ENCODE measurements around the gene EFHC1. TPM values are rescaled to one million over a fixed set of nuclear protein-coding genes. Genes with fewer than 3 reads are reported as not detected.

The EFHC1 gene
- total RNA-seq, 1 experiment from 2014 or later = 26.9 TPM

DNA sequence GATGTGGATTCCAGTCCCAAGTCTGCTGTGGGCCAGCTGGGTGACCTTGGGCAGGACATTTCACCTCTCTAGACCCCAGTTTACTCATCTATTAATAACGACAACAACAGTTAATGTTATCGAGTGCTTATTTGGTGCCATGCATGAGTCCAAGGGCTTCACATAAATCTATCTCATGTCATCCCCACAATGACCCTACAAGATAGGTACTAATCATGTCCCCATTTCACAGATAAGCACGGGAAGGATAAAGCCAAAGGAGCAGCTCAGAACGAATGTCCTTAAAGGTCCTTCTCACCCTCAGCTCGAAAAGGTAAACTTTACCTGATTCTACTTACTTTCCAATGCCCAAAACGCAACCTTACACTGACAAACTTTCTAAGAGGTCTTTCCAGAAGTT lies 121.0 kb downstream of the EFHC1 start:
- TF ChIP-seq, protein P1, sequence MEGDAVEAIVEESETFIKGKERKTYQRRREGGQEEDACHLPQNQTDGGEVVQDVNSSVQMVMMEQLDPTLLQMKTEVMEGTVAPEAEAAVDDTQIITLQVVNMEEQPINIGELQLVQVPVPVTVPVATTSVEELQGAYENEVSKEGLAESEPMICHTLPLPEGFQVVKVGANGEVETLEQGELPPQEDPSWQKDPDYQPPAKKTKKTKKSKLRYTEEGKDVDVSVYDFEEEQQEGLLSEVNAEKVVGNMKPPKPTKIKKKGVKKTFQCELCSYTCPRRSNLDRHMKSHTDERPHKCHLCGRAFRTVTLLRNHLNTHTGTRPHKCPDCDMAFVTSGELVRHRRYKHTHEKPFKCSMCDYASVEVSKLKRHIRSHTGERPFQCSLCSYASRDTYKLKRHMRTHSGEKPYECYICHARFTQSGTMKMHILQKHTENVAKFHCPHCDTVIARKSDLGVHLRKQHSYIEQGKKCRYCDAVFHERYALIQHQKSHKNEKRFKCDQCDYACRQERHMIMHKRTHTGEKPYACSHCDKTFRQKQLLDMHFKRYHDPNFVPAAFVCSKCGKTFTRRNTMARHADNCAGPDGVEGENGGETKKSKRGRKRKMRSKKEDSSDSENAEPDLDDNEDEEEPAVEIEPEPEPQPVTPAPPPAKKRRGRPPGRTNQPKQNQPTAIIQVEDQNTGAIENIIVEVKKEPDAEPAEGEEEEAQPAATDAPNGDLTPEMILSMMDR (IDR thresholded peaks at IDR 0.05; ENCODE audit: unreplicated experiment) = no peak
- ChIA-PET POLR2A (no interaction called here), CTCF (interaction anchor here (0.6 to 0.7 kb wide), 2 partner anchors 23 to 758 kb away, joined by 3 to 6 read pairs; no protein-coding TSS in a partner anchor)
- H3K4me3 Mint-ChIP-seq (ENCODE audit: unreplicated experiment) = no peak overlapping the region
- no TSS peak for BruUV-seq (replicated peaks)
- intact Hi-C loops (cut with micrococcal nuclease) = no loop called here
- peaks cover 64% of the 10 kb centered on the region for H3K4me1 Mint-ChIP-seq (ENCODE audit: insufficient read depth, unreplicated experiment)
- no peak overlapping the region for H3K27ac Mint-ChIP-seq (ENCODE audit: low read depth, unreplicated experiment)
- H3K9me3 Mint-ChIP-seq (ENCODE audit: unreplicated experiment) = no peaks in the 10 kb centered on the region
- H3K36me3 Mint-ChIP-seq (ENCODE audit: insufficient read depth, unreplicated experiment) = peaks cover 5% of the 10 kb centered on the region
- no peak for DNase-seq (ENCODE audit: unreplicated experiment)
- no peaks in the 10 kb centered on the region for H3K27me3 Mint-ChIP-seq (ENCODE audit: insufficient read depth, unreplicated experiment)

DNA sequence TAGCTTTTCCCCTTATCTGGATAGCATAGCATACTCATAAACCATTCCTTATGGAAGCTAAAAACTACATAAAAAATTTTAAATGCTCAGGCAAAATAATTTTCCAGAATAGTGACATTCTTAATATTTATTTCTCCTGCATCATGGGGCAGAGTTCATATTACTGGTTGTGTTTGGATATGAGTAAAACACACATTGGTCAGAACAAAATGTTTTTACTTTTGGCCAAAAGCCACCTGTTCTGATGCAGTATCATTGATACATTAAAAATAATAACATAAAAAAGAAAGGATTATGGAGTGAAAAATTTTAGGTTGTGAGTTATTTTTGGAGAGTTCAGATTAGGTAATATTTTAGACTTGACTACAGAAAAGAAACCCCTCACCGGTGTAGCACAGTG lies 123.1 kb downstream of the EFHC1 start:
- TF ChIP-seq, protein P1 (IDR thresholded peaks at IDR 0.05; ENCODE audit: unreplicated experiment) = no peak
- Mint-ChIP-seq H3K9me3 (ENCODE audit: unreplicated experiment) (no peaks in the 10 kb centered on the region), H3K27ac (ENCODE audit: low read depth, unreplicated experiment) (peak overlapping the region; percentile 67), H3K4me1 (ENCODE audit: insufficient read depth, unreplicated experiment) (peaks cover 63% of the 10 kb centered on the region), H3K27me3 (ENCODE audit: insufficient read depth, unreplicated experiment) (no peaks in the 10 kb centered on the region), H3K4me3 (ENCODE audit: unreplicated experiment) (no peak overlapping the region), H3K36me3 (ENCODE audit: insufficient read depth, unreplicated experiment) (peaks cover 5% of the 10 kb centered on the region)
- POLR2A ChIA-PET = interaction anchor here (1.0 to 1.1 kb wide), 2 partner anchors 20 to 44 kb away, joined by 3 read pairs; no protein-coding TSS in a partner anchor
- CTCF ChIA-PET = interaction anchor here (0.8 to 1.1 kb wide), 2 partner anchors 47 to 126 kb away, joined by 3 to 4 read pairs; no protein-coding TSS in a partner anchor
- BruUV-seq (replicated peaks) = no TSS peak
- DNase-seq (ENCODE audit: unreplicated experiment) = no peak
- intact Hi-C loops (cut with micrococcal nuclease) = no loop called here

DNA sequence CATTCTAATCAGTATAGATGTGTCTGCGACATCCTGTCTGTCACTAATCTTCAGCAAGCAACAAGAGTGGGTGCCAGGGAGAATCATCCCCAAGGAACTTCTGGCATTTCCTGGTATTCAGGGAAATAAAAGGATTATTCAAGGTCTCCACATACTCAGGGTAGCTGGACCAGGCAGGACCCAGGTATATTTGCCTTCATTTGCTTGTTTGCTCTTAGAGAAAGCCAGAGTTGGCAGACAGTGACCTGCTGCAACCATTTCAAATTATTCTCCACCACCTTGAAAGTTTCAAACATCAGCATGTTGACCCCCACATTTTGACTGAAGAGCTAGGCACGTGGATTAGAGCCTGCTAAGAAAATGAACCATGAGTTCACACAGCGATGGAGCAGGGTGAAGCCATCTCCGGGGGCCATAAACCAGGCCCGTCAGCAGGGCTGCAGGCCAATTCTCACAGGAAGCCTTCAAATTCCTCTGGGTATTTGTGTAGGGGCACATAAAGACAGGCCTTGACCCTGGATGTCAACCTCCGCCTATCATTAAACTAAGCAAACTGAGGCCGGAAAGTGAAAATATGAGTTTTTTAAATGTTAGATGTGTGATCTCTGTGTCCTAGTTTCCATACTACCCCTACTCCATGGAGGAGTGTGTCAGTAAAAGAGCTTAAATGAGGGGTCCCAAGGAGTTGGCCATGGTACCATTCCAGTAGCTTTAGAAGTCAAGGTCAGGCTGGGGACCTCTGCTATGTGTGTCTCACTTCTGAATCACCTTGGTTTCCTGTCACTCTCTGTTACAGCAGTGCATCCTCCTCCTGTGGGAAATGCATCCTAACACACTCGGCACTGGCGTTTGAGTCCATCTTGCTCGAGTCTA lies 123.8 kb downstream of the EFHC1 start:
- CTCF ChIA-PET = interaction anchor here (1.0 kb wide), 1 partner anchor 13 kb away, joined by 3 read pairs; no protein-coding TSS in a partner anchor
- POLR2A ChIA-PET = interaction anchor here (0.6 to 1.0 kb wide), 2 partner anchors 25 to 44 kb away, joined by 3 read pairs; no protein-coding TSS in a partner anchor
- TF ChIP-seq, protein P1 (IDR thresholded peaks at IDR 0.05; ENCODE audit: unreplicated experiment) = no peak

DNA sequence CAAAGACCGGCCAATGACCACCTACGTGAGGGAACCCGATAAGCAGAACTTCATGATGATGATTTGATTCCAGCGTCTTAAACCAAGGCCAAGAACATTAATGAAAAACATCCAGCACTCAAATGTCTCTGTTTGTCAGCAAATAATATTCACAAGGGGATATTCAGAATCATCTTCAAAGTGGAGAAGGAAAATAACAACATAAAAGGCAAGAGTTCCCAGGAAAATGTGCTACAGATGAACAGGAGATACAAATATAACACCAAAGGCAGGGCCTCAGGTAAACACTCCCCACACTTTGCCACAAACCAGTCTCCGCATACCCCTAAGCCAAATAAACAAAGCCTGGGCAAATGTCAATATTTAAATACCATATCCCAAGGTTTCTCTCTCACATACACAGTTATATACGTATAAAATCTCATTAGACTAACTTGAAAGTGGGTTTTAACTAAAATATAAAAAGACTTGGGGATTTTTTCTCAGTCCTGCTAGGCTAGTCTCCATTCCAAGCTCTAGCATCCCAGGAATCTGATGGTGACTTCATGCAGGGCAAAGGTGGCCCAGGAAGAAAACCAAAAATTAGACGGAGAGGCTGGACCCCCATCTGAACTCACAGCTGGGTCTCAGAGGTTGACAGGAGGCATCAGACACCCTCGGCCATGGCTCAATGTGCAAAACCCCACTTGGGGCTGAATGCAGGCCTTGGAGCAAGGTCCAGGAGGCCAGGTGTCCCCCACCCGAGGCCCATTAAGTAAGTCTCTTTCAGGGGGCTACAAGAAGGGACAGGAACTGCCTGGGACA lies 124.7 kb downstream of the EFHC1 start:
- TF ChIP-seq, protein P1 (IDR thresholded peaks at IDR 0.05; ENCODE audit: unreplicated experiment) = no peak
- Mint-ChIP-seq H3K36me3 (ENCODE audit: insufficient read depth, unreplicated experiment) (peaks cover 5% of the 10 kb centered on the region), H3K4me1 (ENCODE audit: insufficient read depth, unreplicated experiment) (peaks cover 56% of the 10 kb centered on the region), H3K9me3 (ENCODE audit: unreplicated experiment) (no peaks in the 10 kb centered on the region), H3K27ac (ENCODE audit: low read depth, unreplicated experiment) (no peak overlapping the region), H3K4me3 (ENCODE audit: unreplicated experiment) (no peak overlapping the region), H3K27me3 (ENCODE audit: insufficient read depth, unreplicated experiment) (no peaks in the 10 kb centered on the region)
- ChIA-PET CTCF (interaction anchor here (1.0 to 1.2 kb wide), 2 partner anchors 14 to 29 kb away, joined by 3 to 4 read pairs; no protein-coding TSS in a partner anchor), POLR2A (no interaction called here)
- DNase-seq (ENCODE audit: unreplicated experiment) = no peak
- no TSS peak for BruUV-seq (replicated peaks)
- intact Hi-C loops (cut with micrococcal nuclease) = no loop called here

More for the DNA sequence above, 123.8 kb downstream of the EFHC1 start:
- peak overlapping the region; percentile 67 for H3K27ac Mint-ChIP-seq (ENCODE audit: low read depth, unreplicated experiment)
- H3K36me3 Mint-ChIP-seq (ENCODE audit: insufficient read depth, unreplicated experiment) = peaks cover 5% of the 10 kb centered on the region
- intact Hi-C loops (cut with micrococcal nuclease) = no loop called here
- no peaks in the 10 kb centered on the region for H3K9me3 Mint-ChIP-seq (ENCODE audit: unreplicated experiment)
- no peak overlapping the region for H3K4me3 Mint-ChIP-seq (ENCODE audit: unreplicated experiment)
- BruUV-seq (replicated peaks) = no TSS peak
- no peaks in the 10 kb centered on the region for H3K27me3 Mint-ChIP-seq (ENCODE audit: insufficient read depth, unreplicated experiment)
- peaks cover 59% of the 10 kb centered on the region for H3K4me1 Mint-ChIP-seq (ENCODE audit: insufficient read depth, unreplicated experiment)
- no peak for DNase-seq (ENCODE audit: unreplicated experiment)

All from MCF 10A (cell line).